Adipocyte (in vitro differentiated cells): ENCODE measurements around the gene NCCRP1.

Experiments used
- DNase-seq: peaks from one replicate; pipeline ENCODE4 v3.0.0-alpha.2; 2015; ENCODE audit warnings: low read depth
- H3K27me3 ChIP-seq: replicated peaks from 2 replicates; pipeline ENCODE4 v1.7.0; 2013; ENCODE audit warnings: mild to moderate bottlenecking, low read length, moderate library complexity; ENCODE audit not compliant: control insufficient read depth, insufficient read depth
- H3K36me3 ChIP-seq: 2 replicates; pipeline ENCODE4 v1.7.0; 2013; ENCODE audit warnings: low read length, mild to moderate bottlenecking, moderate library complexity; ENCODE audit not compliant: control insufficient read depth, insufficient read depth, severe bottlenecking
- H3K4me1 ChIP-seq: 2 replicates; pipeline ENCODE4 v1.7.0; 2013; ENCODE audit warnings: mild to moderate bottlenecking, low read length, moderate library complexity; ENCODE audit not compliant: control insufficient read depth, insufficient read depth
- H3K4me3 ChIP-seq: 2 replicates; pipeline ENCODE4 v1.7.0; 2013; ENCODE audit warnings: mild to moderate bottlenecking, low read length, moderate library complexity
- H3K9ac ChIP-seq: 2 replicates; pipeline ENCODE4 v1.7.0; 2013; ENCODE audit warnings: mild to moderate bottlenecking, low read length, moderate library complexity
- H3K9me3 ChIP-seq: 2 replicates; pipeline ENCODE4 v1.7.0; 2013; ENCODE audit warnings: mild to moderate bottlenecking, low read length, moderate library complexity; ENCODE audit not compliant: control insufficient read depth

The NCCRP1 gene

DNA sequence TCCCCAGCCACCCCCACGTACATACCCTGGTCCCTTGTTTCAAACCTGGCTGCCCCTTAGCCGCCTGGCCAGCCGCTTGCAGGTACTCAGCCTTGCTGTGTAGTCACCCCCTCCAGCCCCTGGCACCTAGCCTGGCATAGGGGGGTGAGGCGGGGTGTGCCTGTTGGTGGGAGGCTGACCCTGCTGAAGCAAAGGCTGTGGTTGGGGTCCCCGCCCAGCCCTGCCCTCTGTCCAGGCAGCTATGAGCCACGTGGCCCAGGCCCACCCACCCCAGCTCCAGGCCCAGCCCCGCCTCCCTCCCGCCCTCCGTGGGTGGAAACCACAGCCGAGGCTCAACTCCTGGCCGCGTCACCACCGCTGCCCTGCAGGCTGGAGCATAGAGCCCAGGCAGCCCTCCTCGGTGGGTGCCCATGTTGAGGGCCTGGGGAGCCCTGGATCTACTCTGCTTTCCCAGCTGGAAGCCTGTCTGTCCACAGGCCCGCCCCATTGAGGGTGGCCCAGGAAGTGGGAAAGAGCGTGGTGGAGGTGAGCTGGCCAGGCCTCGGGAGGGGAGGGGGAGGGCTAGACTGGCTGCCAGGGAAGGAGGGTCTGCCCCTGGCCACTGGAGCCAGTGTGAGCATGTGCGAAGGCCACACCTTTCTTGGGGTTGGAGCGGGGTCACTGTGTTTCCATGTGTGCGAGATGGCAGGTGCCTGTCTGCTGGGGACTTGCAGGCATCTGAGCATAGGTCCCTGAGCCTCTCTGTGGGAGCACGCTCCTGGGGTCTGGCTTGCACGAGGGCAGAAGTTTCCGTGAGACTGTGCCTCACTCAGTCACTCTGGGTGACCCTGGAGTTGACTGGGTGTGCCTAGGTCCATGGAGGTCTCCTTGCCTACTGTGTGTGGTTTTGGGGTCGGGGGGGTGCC lies 40.2 kb upstream of the NCCRP1 start:
- no peak overlapping the region for H3K4me3 ChIP-seq
- H3K4me1 ChIP-seq = peaks cover 16% of the 10 kb centered on the region
- DNase-seq = peak; percentile 27
- H3K9me3 ChIP-seq = no peaks in the 10 kb centered on the region
- H3K9ac ChIP-seq = no peak overlapping the region
- no peaks in the 10 kb centered on the region for H3K36me3 ChIP-seq
- no peaks in the 10 kb centered on the region for H3K27me3 ChIP-seq

DNA sequence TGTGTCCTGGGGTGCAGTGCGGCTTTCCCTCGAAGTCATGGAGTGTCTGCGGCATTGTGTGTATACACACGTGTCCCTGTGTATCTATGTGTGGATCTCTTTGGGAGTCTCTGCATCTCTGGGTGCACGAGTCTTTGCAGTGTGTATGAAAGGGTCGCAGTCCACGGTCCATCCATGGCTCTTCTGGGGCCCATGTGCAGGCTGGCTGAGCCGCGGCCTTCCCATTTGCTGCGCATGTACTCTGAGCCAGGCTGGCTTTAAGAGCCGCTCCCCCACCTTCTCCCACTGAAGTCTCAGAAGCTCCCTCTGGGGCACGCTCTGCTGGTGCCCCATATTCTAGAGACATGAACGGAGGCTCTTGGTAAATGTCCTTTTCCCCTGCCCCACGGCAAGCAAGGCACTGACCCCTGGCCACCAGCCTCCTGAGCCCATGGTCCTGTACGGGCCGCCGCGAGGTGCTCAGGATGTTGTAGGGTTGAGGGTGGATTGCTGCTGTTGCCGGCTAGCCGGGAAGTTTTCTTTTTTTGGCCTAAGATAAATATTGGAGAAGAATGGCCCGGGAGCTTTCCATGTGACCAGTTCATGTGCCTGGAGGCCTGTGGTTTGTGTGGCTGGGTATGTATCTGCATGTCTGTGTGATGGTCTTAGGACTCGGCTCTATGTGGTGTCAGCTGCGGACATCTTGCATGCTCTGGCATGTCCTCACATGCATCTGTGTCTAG lies 39.3 kb upstream of the NCCRP1 start:
- Histone ChIP-seq H3K9ac (no peak overlapping the region), H3K4me3 (no peak overlapping the region), H3K4me1 (peaks cover 16% of the 10 kb centered on the region), H3K27me3 (no peaks in the 10 kb centered on the region), H3K36me3 (no peaks in the 10 kb centered on the region), H3K9me3 (no peaks in the 10 kb centered on the region)
- no peak for DNase-seq

DNA sequence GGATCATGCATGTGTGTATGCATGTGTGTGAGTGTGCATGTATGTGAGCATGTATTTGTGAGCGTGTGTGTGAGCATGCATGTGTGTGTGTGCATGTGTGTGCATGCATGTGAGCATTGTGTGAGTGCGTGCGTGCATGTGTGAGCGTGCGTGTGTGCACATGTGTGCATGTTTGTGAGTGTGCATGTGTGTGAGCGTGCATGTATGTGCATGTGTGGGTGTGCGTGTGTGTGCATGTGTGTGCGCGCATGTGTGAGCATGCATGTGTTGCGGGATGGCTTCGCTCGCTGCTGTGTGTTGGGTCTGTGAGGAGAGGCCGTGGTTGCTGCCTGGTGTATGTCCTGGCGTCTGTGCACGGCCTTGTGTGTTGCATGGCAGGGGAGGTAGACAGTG lies 38.8 kb upstream of the NCCRP1 start:
- Histone ChIP-seq H3K9ac (no peak overlapping the region), H3K4me3 (no peak overlapping the region), H3K4me1 (peaks cover 16% of the 10 kb centered on the region)

DNA sequence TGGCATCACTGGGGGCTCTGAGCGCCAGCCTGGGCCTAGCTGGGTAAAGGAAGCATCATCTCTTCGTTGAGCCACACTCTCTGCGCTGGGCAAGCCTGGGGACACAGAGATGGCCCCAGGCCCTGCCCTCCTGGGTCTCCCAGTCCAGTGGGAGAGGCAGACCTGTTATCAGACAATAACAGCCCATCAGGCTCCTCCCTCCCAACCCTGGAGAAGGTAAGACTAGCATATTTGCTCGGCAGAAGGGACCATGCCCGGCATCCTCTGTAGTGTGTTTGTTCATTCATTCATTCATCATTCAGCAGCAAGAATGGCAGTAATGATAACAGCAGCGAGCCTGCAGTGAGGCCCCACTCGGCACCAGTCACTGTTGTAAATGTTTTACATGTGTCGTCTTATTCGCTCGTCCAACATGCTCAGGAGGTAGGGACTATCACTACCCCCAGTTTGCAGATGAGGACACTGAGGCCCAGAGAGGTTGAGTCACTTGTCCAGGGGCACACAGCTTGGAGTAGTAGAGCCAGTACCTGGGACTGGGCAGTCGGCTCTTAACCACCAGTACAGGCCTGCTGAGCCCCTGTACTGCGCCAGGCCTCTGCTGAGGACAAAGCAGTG lies 38.0 kb upstream of the NCCRP1 start:
- Histone ChIP-seq H3K4me1 (peaks cover 16% of the 10 kb centered on the region), H3K4me3 (no peak overlapping the region), H3K9ac (no peak overlapping the region), H3K27me3 (no peaks in the 10 kb centered on the region), H3K9me3 (no peaks in the 10 kb centered on the region), H3K36me3 (no peaks in the 10 kb centered on the region)
- DNase-seq = no peak

More for the DNA sequence above, 38.8 kb upstream of the NCCRP1 start:
- Histone ChIP-seq H3K9me3 (no peaks in the 10 kb centered on the region), H3K36me3 (no peaks in the 10 kb centered on the region), H3K27me3 (no peaks in the 10 kb centered on the region)
- no peak for DNase-seq

DNA sequence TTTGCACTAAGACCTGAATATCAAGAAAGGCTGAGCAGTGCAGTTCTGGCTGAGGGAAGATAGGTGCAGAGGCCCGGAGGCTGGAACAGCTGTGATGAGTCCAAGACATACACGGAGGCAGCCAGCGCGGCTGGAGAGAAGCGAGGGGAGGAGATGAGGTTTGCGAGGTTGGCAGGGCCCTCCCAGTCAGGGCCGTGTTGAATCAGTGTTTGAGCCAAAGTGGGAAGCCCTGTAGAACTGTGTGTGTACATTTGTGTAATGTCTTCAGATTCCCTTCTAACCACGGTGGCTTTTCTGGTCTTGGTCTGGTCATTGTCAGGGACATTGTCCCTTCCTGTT lies 36.3 kb upstream of the NCCRP1 start:
- no peaks in the 10 kb centered on the region for H3K9me3 ChIP-seq
- H3K36me3 ChIP-seq = no peaks in the 10 kb centered on the region
- no peak overlapping the region for H3K4me3 ChIP-seq
- H3K27me3 ChIP-seq = no peaks in the 10 kb centered on the region
- peak; percentile 11 for DNase-seq
- H3K9ac ChIP-seq = peak overlapping the region; percentile 40
- H3K4me1 ChIP-seq = peaks cover 16% of the 10 kb centered on the region

DNA sequence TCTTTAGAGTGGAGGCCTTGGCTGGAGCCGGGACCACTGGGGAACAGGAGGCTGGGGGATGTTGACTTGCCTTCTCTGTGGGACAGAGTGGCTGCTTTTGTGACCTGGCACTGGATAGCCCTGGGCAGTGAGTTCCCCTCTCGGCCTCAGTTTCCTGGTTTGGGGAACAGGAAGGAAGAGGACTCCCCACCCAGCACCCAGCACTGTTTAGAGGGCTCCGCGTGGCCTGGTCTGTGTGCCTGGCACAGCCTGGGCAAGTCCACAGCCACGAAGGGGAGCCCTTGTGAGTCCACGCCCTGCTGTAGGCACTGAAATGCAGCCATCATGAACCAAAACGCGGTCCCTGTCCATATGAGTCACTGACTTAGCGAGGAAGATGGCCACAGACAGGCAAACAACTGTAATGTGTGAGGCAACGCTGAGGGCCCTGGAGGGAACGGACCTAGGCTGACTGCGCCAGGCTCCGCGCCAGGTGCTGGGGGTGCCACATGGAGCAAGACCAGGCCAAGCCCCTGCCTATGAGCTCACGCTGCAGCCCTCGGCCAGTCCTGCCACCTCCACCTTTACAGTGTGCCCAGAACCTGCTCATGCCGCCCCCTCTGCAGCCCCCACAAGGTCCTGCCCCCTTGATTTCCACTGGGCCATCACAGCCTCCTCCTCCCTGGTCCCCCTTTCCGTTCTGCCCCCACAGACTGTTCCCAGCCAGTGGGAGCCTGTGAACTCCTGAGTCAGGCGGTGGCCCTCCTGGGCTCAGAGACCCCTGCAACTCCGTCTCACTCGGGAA lies 35.7 kb upstream of the NCCRP1 start:
- H3K27me3 ChIP-seq = no peaks in the 10 kb centered on the region
- peaks cover 16% of the 10 kb centered on the region for H3K4me1 ChIP-seq
- H3K4me3 ChIP-seq = no peak overlapping the region
- no peaks in the 10 kb centered on the region for H3K36me3 ChIP-seq
- DNase-seq = no peak
- peak overlapping the region; percentile 40 for H3K9ac ChIP-seq
- no peaks in the 10 kb centered on the region for H3K9me3 ChIP-seq

DNA sequence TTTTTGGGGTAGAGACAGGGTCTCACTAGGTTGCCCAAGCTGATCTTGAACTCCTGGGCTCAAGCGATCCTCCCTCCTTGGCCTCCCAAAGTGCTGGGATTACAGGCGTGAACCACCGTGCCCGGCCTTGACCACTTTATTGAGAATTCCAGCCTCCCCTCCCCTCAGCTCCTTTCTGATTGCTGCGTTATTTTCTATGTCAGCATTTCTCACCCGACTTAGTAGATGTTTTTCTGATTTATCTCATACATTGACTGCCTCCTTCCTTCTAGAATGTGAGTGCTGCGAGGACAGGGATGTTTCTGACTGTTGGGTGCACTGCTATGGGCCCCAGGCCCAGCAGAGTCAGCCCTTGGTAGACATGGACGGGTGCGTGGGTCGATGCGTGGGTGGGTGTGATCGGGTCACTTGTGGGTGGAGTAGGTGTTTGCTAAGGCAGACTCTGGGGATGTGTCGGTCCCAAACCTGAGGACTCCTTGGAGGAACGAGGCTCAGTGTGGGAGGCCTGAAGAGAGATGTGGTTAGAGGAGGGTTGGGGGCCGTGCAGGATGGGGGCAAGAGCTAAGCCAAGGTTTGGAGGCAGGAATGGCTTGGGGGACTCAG lies 34.2 kb upstream of the NCCRP1 start:
- Histone ChIP-seq H3K27me3 (no peaks in the 10 kb centered on the region), H3K4me3 (no peak overlapping the region), H3K4me1 (peaks cover 11% of the 10 kb centered on the region), H3K36me3 (no peaks in the 10 kb centered on the region), H3K9me3 (no peaks in the 10 kb centered on the region), H3K9ac (no peak overlapping the region)
- DNase-seq = no peak

DNA sequence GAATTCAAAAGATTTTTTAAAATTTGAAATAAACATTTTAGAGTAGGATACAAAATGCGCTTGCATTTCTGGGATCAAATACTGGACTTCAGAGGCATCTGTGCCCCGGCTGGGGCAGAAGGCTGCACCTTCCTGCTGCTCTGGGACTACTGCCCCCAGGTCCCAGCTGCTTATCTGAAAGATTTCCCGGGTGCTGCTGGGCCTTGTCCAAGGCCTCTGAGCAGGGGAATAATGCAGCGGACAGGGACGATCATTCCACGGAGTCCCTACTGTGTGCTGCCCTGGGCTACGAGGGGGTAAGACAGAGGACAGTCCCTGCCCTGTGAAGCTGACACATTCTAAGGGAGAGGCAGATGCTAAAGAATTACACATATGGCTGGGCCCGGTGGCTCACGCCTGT lies 33.1 kb upstream of the NCCRP1 start:
- H3K9ac ChIP-seq = no peak overlapping the region
- H3K4me1 ChIP-seq = peaks cover 11% of the 10 kb centered on the region
- H3K4me3 ChIP-seq = no peak overlapping the region
- DNase-seq = no peak
- H3K27me3 ChIP-seq = no peaks in the 10 kb centered on the region
- no peaks in the 10 kb centered on the region for H3K9me3 ChIP-seq
- H3K36me3 ChIP-seq = no peaks in the 10 kb centered on the region

DNA sequence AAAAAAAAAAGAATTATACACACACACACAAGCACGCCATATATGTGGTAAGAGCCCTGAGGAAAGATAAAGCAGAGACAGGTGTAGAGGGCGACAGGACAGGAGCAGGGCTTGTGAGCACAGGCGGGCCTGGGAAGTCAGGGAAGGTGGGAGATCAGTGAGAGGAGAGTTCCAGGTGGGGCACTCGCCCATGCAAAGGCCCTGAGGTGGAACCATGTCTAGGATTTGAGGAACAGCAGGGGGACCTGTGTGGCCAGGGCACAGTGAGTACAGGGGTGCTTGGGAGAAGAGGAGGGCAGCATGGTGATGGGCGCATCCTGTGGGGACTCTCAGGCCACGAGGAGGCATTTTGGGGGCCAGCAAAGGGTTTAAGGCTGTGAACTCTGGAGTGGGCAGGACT lies 32.5 kb upstream of the NCCRP1 start:
- H3K9ac ChIP-seq = no peak overlapping the region
- no peak for DNase-seq
- no peak overlapping the region for H3K4me3 ChIP-seq
- no peaks in the 10 kb centered on the region for H3K9me3 ChIP-seq
- H3K4me1 ChIP-seq = peaks cover 11% of the 10 kb centered on the region
- no peaks in the 10 kb centered on the region for H3K36me3 ChIP-seq
- no peaks in the 10 kb centered on the region for H3K27me3 ChIP-seq

DNA sequence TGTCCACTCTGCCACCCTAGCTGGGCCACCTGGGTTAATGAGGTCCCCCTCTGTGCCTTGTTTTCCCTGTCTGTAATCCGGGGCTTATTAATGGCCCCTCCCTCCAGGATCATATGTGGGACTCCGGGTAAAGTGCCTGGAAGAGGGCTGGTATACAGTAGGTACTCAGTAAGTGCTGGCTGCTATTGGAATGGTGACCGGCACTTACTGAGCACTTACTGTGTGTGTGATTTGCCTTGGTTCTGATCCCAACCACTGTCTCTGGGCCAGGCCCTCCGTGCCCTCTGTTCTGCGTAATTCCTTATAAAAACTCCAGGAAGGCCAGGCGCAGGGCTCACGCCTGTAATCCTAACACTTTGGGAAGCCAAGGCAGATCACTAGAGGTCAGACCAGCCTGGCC lies 30.9 kb upstream of the NCCRP1 start:
- H3K9me3 ChIP-seq = no peaks in the 10 kb centered on the region
- peaks cover 13% of the 10 kb centered on the region for H3K4me1 ChIP-seq
- DNase-seq = no peak
- H3K4me3 ChIP-seq = no peak overlapping the region
- H3K27me3 ChIP-seq = no peaks in the 10 kb centered on the region
- H3K9ac ChIP-seq = no peak overlapping the region
- peaks cover 4% of the 10 kb centered on the region for H3K36me3 ChIP-seq
